HG03442 (cell line): ENCODE measurements around the gene TCP11L1.

Experiments
- ATAC-seq: cut with Tn5 transposase; IDR thresholded peaks from one replicate; pipeline ENCODE4 v1.9.1; 2021; ENCODE audit warnings: mild to moderate bottlenecking, moderate library complexity; ENCODE audit not compliant: unreplicated experiment

Gene TCP11L1

GRCh38 chr11:33039274-33040032, at the start of gene TCP11L1:
Gene TCP11L1 (plus strand): TSS chr11:33039572. CDS start chr11:33043774, 4,202 bp downstream.
- ATAC-seq = peak; percentile 70

DNA sequence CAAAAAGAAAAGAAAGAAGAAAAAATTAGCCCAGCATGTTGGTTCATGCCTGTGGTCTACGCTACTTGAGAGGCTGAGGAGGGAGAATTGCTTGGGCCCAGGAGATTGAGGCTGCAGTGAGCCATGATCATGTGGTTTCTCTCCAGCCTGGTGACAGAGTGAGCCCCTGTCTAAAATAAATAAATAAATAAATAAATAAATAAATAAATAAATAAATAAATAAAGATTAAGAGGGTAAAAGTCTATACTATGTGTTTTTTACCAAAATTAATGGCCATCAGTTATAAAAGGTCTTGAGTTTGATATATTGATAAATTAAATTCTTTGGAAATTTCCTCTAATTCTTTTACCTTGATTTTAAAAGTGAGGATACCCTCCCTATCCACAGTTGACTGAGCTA, 48.9 kb upstream of the TCP11L1 start:
- no peak for ATAC-seq

- no peak for ATAC-seq
These were observed 47.9 kb upstream of the TCP11L1 start for GRCh38 chr11:32991427-32991826.

GRCh38 chr11:32991898-32992297, 47.5 kb upstream of the TCP11L1 start:
- no peak for ATAC-seq

DNA sequence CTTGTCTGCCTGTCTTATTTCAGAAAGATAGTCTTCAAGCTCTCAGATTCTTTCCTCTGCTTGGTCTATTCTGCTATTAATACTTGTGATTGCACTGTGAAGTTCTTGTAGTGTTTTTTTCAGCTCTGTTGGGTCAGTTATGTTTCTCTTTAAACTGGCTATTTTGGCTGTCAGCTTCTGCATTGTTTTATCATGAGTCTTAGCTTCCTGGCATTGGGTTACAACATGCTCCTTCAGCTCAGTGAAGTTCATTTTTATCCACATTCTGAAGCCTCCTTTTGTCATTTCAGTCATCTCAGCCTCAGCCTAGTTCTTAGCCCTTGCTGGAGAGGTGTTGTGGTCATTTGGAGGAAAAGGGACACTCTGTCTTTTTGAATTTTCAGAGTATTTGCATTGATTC, 39.2 kb upstream of the TCP11L1 start:
- ATAC-seq = no peak

- no peak for ATAC-seq
These were observed 38.1 kb upstream of the TCP11L1 start for GRCh38 chr11:33001281-33001680.

DNA sequence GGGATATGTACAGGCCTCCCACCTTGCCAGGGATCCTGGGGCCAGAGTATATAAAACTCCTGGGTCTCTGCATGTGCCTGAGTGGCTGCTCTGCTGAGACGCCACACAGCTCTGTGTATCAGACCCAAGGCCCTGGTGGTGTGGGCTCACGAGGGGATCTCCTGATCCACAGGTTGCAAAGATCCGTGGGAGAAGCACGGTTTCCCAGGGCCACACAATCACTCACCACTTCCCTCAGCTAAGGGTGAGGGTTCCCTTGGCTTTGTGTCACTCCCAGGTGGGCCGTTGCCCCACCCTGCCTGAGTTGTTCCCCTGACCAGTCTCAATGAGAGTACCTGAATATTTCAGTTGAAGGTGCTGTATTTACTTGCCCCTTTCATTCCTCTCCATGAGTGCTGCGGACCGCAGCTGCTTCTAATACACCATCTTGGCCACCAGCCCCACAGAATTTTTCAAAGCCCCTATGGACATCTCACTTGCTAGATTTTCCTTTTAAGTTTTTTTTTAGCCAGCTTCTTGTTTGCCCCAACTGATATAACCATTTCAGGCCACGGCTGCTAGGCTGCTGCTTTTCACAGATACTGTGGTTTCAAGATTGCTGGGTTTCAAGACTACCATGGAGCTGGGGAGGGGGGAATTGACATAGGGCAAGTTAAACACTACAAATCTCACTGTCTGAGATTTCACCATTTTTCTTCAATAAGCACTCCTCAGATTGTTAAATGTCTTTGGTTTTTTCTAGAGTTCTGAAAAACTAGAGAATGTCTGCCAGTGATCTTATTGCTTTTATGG, 37.4 kb upstream of the TCP11L1 start:
- no peak for ATAC-seq

DNA sequence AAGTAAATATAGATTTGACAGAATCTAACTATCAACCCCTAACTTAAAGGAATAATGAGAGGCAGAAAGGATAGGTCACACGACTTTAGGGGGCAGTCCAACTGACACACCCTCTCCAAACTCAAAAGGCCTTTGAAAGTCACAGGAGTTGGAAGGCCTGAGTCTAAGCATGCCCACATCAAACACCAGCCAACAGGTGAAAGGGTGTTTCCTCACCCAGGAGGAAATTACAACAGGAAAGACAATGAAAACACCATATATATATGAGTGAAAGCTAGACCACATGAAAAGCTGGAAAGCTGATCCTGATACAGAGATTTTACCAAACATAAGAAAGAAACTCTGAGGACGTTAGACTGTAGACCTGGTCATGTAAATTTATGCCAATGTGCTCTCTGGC, 34.2 kb upstream of the TCP11L1 start:
- ATAC-seq = no peak

GRCh38 chr11:33006010-33006409, 33.4 kb upstream of the TCP11L1 start:
- no peak for ATAC-seq

DNA sequence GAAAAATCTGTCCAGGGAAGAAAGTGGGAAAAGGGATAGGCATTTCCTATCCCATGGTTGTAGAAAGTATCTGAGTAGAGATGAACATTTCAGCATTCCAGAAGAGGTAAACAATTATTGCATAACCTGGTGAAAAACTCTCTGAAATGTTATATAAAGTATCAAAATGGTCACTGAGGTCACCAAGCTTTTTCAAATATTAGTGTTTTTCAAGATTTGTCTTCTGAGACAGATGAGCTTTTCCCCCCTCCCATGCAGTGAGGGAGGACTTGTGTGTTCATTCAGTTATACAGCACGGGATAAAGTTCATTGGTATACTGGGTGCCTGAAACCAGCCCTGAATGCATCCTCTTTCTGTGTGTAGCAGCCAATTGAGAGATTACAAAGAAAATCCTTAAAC, 25.6 kb upstream of the TCP11L1 start:
- no peak for ATAC-seq

GRCh38 chr11:33015621-33016551, 23.5 kb upstream of the TCP11L1 start, which contains the start of gene DEPDC7:
Gene DEPDC7 (plus strand): TSS chr11:33015878. CDS start chr11:33015956, 78 bp downstream.
- ATAC-seq = peak; percentile 73

DNA sequence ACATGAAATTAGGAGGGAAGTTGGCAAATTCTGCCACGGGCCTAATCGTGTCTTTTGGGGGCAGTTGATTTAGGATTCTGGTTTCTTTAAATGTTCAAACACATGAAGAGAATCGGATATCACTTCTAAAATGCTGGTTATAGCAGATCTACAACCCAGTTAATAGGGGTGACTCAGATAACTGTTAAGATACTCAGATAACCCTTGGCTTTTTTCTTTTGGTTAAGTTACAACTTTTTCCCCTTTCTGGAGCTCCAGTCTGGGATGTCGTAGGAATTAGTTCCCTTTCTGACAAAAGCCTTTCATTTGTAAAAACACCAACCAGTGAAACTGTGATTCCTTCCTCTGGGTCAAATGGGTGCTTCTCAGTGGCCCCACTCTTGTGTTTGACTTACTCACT, 22.7 kb upstream of the TCP11L1 start:
- ATAC-seq = no peak

DNA sequence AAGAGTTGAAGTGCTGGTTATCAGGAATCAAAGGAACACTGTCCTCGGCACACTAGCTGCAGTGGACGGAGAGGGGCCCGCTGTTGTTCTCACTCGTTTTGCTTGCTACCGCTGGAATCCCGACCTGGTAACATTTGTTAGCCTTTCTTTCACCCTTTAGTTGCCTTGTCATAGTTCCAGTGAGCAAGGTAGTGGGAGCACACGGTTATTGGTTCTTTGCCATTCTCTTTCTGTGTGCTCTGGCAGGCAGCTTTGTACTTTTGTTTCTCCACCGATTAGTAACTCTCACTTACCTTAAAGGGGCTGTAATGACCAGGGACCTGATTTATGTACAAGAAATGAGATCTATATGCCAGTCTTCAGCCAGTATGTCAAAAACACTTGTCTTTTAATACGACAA, 21.9 kb upstream of the TCP11L1 start:
- no peak for ATAC-seq

- ATAC-seq = no peak
These were observed 21.4 kb upstream of the TCP11L1 start for GRCh38 chr11:33017965-33018364.

DNA sequence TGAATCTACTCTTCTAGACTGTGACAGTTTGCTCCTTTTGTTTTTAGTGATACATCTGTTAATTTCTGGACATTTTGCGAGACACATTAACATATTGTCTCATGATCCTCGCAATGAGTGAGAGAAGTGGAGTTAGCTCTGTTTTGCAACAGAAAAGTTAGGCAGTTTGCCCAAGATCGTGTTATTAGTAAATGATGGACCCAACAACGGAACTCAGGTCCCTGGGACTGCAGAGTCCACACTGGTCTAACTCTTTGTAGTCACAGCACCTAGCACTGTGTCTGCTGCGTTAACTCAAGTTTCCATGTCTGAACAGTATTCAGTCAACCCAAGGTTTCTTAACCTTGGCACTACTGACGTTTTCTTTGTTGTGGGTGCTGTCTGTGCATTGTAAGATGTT, 20.5 kb upstream of the TCP11L1 start:
- no peak for ATAC-seq

DNA sequence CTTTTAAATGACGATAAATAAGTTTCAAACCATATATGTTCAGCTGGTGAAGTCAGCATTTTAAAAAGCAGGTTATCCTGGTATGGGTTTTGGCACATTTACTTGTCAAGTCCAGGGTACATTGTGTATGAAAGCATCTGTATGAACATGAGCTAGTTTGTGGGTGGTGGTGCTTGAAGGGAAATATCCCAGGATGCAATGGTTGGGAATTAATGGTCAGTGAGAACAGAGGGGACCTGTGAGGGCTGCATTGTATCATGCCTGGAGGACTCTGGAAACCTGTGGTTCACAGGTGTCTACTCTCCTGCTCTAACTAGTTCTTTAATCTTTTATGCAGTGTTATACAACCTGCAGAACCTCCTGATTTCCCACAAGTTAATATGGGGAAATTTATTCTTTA, 17.9 kb upstream of the TCP11L1 start:
- ATAC-seq = no peak

DNA sequence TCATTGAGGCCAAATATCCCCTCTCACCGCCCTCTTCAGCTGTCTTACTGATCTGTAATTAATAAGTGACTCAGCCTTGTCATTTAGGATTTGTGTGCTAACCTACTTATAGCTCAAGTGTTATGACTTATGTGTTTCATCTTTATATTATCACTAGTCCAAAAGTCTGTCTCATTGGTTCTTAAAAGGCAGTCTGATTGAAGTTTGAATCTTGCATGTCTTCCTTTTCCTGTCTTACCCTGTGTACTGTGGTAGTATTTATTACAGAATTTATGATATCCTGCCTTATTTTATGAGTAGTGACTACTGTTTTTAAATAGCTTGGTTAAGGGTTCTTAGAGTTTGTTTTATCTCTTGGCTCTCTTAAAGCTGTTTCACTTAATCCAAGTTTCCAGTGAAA, 17.4 kb upstream of the TCP11L1 start:
- ATAC-seq = no peak

DNA sequence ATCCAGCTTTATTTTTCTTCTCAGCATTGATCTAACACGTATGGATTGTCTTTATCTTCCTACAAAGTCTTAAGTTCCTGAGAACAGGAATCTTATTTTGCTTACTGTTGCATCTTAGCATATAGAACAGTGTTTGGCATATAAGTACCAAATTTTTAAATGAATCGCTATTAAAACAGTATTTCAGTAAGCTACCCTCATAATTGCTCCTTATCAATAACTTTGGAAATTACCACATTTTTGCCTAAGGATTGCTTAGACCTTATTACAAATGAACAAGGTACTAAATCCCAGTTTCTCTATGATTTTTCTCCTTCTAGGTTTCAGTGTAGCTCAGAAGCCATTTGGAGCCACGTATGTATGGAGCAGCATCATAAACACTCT, 14.0 kb upstream of the TCP11L1 start:
- no peak for ATAC-seq

- no peak for ATAC-seq
These were observed 12.1 kb upstream of the TCP11L1 start for GRCh38 chr11:33027233-33027632.

- ATAC-seq = no peak
These were observed 11.4 kb upstream of the TCP11L1 start for GRCh38 chr11:33027846-33028536.

- no peak for ATAC-seq
These were observed 10.8 kb upstream of the TCP11L1 start for GRCh38 chr11:33028537-33028914.
